ELF-1 (cell line): ENCODE measurements around the gene TAF5.
"Not testable (repeated sequence)": the region's sequence is repeated elsewhere in the genome, so short reads cannot be mapped to it uniquely, and the experiment has no call there.

Experiments
- DNase-seq: peaks from one replicate; pipeline ENCODE4 v3.0.0-alpha.2; 2016; ENCODE audit warnings: low read depth, low spot score

The TAF5 gene

GRCh38 chr10:103413564-103413963 lies 45.8 kb downstream of the TAF5 start:
- no peak for DNase-seq

GRCh38 chr10:103415581-103415980 lies 47.8 kb downstream of the TAF5 start:
- no peak for DNase-seq

- no peak for DNase-seq
Measured at GRCh38 chr10:103416436-103417147, 48.8 kb downstream of the TAF5 start.

GRCh38 chr10:103417148-103417469 lies 49.3 kb downstream of the TAF5 start:
- not testable (repeated sequence) for DNase-seq

GRCh38 chr10:103417601-103418000 lies 49.8 kb downstream of the TAF5 start:
- no peak for DNase-seq

GRCh38 chr10:103419101-103419500 lies 51.3 kb downstream of the TAF5 start:
- DNase-seq: no peak

GRCh38 chr10:103423748-103424147 lies 56.0 kb downstream of the TAF5 start:
- no peak for DNase-seq

GRCh38 chr10:103427866-103428265 lies 60.1 kb downstream of the TAF5 start:
- DNase-seq: no peak

- DNase-seq: no peak
Measured at GRCh38 chr10:103428989-103429643, 61.3 kb downstream of the TAF5 start.

GRCh38 chr10:103429647-103430046 lies 61.9 kb downstream of the TAF5 start:
- DNase-seq: no peak

GRCh38 chr10:103431902-103432301 lies 64.1 kb downstream of the TAF5 start:
- DNase-seq: no peak

GRCh38 chr10:103433858-103434257 lies 66.1 kb downstream of the TAF5 start:
- DNase-seq: no peak
